KMS-11 (cell line): Measurements from ENCODE around the gene ASB6.
A peak's percentile ranks its signal among the peaks of the same experiment; 100 is the strongest.

Experiments used
- H2AFZ ChIP-seq: fragments of 200-600 bp; sonication (generic); 2 replicates; pipeline ENCODE4 v1.6.1; 2016; ENCODE audit warnings: antibody characterized with exemption, mixed run types, low read depth
- H3K27ac ChIP-seq: fragments of 200-600 bp; sonication (generic); 2 replicates; pipeline ENCODE4 v1.6.1; 2016; ENCODE audit warnings: mild to moderate bottlenecking, mixed run types
- H3K27me3 ChIP-seq: fragments of 200-600 bp; sonication (generic); 2 replicates; pipeline ENCODE4 v1.6.1; 2017; ENCODE audit warnings: mild to moderate bottlenecking, low read depth, mixed run types, moderate library complexity; ENCODE audit not compliant: insufficient read depth
- H3K36me3 ChIP-seq: fragments of 200-600 bp; sonication (generic); 2 replicates; pipeline ENCODE4 v1.6.1; 2017; ENCODE audit warnings: mild to moderate bottlenecking, mixed run types; ENCODE audit not compliant: insufficient read depth
- H3K4me1 ChIP-seq: fragments of 200-600 bp; sonication (generic); 2 replicates; pipeline ENCODE4 v1.6.1; 2016; ENCODE audit warnings: mild to moderate bottlenecking, low read depth, mixed run types; ENCODE audit not compliant: poor library complexity, severe bottlenecking
- H3K4me2 ChIP-seq: fragments of 200-600 bp; sonication (generic); 2 replicates; pipeline ENCODE4 v1.7.0; 2016; ENCODE audit warnings: mild to moderate bottlenecking, mixed run types
- H3K4me3 ChIP-seq: fragments of 200-600 bp; sonication (generic); IDR thresholded peaks from 2 replicates; pipeline ENCODE4 v1.6.1; 2017; ENCODE audit warnings: low read depth, low read length, mixed read lengths; ENCODE audit not compliant: insufficient read depth
- H3K79me2 ChIP-seq: fragments of 200-600 bp; sonication (generic); 2 replicates; pipeline ENCODE4 v1.6.1; 2016; ENCODE audit warnings: low read depth, mixed run types; ENCODE audit not compliant: insufficient read depth
- H3K9ac ChIP-seq: fragments of 200-600 bp; sonication (generic); 2 replicates; pipeline ENCODE4 v1.6.1; 2016; ENCODE audit warnings: mild to moderate bottlenecking, mixed run types
- H4K20me1 ChIP-seq: fragments of 200-600 bp; sonication (generic); 2 replicates; pipeline ENCODE4 v1.6.1; 2016; ENCODE audit warnings: mild to moderate bottlenecking, mixed run types; ENCODE audit not compliant: insufficient read depth
- TF ChIP-seq, protein P1 (sequence below): fragments of 200-600 bp; sonication (generic); conservative IDR thresholded peaks from 2 replicates; pipeline ENCODE4 v1.6.1; 2017; ENCODE audit warnings: low read depth, mild to moderate bottlenecking, antibody characterized with exemption, low read length, moderate library complexity, mixed read lengths

The ASB6 gene

DNA sequence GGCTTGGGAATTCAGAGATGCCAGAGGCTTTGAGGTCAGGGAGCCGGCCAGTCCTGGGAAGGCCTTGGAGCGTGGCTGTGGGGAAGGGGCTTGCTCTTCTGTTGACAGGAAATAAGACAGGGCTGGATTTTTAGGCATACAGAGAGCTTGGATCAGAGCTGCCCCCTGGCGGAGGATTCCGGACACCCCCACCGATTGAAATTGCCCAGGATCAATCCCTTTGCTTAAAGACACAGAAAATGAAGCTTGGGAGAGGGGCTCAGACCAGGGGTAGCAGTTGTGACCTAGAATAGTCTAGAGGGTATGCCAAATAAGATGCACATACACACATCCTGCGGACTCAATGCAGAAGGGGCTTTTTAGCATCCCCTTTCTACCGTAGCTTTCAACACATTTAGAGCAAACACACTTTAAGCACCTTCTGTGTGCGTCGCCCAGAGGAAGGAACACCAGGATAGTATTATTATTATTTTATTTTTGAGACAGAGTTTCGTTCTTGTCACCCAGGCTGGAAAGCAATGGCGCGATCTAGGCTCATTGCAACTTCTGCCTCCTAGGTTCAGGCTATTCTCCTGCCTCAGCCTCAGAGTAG is 17.7 kb downstream of the ASB6 start:
- H3K79me2 ChIP-seq = peaks cover 33% of the 10 kb centered on the region
- TF ChIP-seq, protein P1, sequence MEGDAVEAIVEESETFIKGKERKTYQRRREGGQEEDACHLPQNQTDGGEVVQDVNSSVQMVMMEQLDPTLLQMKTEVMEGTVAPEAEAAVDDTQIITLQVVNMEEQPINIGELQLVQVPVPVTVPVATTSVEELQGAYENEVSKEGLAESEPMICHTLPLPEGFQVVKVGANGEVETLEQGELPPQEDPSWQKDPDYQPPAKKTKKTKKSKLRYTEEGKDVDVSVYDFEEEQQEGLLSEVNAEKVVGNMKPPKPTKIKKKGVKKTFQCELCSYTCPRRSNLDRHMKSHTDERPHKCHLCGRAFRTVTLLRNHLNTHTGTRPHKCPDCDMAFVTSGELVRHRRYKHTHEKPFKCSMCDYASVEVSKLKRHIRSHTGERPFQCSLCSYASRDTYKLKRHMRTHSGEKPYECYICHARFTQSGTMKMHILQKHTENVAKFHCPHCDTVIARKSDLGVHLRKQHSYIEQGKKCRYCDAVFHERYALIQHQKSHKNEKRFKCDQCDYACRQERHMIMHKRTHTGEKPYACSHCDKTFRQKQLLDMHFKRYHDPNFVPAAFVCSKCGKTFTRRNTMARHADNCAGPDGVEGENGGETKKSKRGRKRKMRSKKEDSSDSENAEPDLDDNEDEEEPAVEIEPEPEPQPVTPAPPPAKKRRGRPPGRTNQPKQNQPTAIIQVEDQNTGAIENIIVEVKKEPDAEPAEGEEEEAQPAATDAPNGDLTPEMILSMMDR = peak; percentile 90
- H3K4me1 ChIP-seq = peaks cover 33% of the 10 kb centered on the region
- H3K9ac ChIP-seq = no peak overlapping the region
- no peak overlapping the region for H3K4me2 ChIP-seq
- H3K27ac ChIP-seq = no peak overlapping the region
- H2AFZ ChIP-seq = peak overlapping the region; percentile 17; the same call in 1 of the 2 replicates
- H4K20me1 ChIP-seq = 0 out of 2 replicates have a peak, but pooled peaks cover 6% of the 10 kb centered on the region
- no peaks in the 10 kb centered on the region for H3K36me3 ChIP-seq
- no peaks in the 10 kb centered on the region for H3K27me3 ChIP-seq
- no peak overlapping the region for H3K4me3 ChIP-seq

DNA sequence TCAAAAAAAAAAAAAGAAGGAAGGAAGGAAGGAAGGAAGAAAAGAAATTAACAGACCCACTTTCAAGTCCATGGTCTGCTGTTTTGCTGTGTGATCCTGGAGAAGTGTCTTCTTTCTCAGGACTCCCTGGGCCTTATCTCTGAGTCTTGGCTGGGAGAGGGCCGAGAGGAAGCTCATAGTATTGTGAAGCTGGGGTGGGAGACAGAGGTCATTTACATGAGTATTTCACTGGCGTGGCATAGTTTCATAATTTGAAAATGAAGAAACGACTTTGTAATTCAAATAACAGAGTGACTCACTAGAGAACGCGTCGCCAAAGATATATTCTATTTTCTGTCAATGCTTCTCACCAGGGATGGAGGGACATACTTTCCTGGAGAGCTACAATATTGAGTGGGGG is 18.6 kb downstream of the ASB6 start:
- Histone ChIP-seq H3K27ac (no peak overlapping the region), H3K79me2 (peaks cover 23% of the 10 kb centered on the region), H3K36me3 (no peaks in the 10 kb centered on the region), H4K20me1 (no peaks in the 10 kb centered on the region), H3K4me1 (peaks cover 24% of the 10 kb centered on the region), H3K9ac (no peak overlapping the region), H3K4me3 (no peak overlapping the region), H3K27me3 (no peaks in the 10 kb centered on the region), H3K4me2 (no peak overlapping the region), H2AFZ (no peak overlapping the region)
- TF ChIP-seq, protein P1 = no peak

DNA sequence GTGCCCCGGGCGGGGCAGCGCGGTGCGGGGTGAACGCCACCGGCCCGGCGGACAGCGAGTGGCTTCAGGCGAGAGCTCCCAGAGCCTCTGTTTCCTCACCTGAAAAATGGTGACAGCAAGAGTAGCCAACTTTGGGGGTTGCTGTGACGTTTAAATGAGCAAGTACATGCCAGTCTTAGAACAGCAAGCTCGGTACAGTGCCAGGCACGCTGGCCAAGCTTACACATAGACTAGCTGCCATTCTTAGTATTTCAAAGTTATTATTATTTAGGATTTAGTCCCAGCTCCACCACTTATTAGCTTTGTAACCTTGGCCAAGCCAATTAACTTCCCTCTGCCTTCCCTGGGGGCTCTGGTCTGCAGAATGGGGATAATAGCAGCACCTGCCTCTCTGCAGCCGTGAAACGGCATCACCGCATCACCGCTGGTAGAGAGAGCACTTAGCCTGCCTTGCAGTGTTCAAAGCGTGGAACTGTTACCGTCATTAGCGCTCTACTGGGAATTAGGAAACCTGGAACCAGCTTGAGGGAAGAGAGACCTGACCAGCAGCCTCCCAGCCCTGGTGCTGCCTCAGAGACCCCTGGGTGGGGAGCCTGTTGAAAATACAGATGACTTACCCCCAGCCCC is 21.2 kb downstream of the ASB6 start, which contains the start of gene C9orf50:
C9orf50 (minus strand) TSS at position 433 of the 627 bp plus-strand sequence. CDS start 527 bp downstream, outside the sequence.
- no peak within 1 kb of the TSS for H3K27ac ChIP-seq

DNA sequence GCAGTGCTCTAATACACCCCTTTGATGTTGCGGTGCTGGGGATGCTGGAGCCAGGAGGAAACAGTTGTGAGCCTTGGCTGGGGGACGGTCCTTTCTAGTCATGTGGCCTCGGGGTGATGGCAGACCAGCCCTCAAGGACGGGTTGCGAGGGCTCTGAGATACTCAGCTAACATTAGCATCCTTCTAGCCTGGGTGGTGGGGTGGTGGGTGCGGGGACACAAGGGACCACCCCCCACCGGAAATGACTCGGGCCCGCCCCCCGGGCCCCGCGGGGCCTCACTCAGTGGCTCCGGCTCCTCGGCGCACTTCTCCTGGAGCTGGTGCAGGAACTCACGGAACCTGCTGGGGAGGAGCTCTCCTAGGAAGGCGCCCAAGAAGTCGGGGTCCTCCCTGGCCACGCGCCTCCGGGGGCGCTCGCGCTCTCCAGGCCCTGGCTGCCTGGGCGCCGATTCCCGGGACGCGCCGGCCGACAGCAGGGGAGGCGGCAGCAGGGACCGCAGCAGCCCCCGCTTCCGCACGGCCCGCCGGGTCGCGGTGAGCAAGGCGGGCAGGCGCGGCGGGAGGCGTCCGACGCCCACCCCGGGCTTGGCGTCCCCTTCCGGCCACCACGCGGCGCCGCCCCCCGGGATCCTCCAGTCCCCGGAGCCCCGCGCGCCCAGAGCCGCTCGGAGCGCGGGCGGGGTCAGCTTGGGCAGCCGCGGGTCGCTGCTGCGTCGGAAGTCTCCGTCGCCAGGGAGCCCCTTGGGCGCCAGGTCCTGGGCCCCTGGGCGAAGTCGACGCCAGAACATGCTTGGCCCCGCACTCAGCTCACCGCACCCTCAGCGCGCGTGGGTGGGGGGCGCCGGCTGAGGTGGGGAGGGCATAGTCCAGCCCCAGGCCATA is 21.9 kb downstream of the ASB6 start:
- H2AFZ ChIP-seq = no peak overlapping the region
- H3K4me2 ChIP-seq = no peak overlapping the region

More for the DNA sequence above, 21.2 kb downstream of the ASB6 start, which contains the start of gene C9orf50:
- Histone ChIP-seq H2AFZ (no peak within 1 kb of the TSS), H3K36me3 (no peaks in the 10 kb centered on the region), H3K79me2 (no peaks in the 10 kb centered on the region), H3K9ac (no peak within 1 kb of the TSS), H3K27me3 (no peaks in the 10 kb centered on the region), H3K4me2 (no peak within 1 kb of the TSS), H4K20me1 (no peaks in the 10 kb centered on the region), H3K4me1 (peaks cover 19% of the 10 kb centered on the region), H3K4me3 (no peak within 1 kb of the TSS)
- TF ChIP-seq, protein P1 = no peak

More for the DNA sequence above, 21.9 kb downstream of the ASB6 start:
- Histone ChIP-seq H3K9ac (no peak overlapping the region), H4K20me1 (no peaks in the 10 kb centered on the region), H3K36me3 (no peaks in the 10 kb centered on the region), H3K27ac (no peak overlapping the region), H3K79me2 (no peaks in the 10 kb centered on the region), H3K4me1 (peaks cover 14% of the 10 kb centered on the region), H3K27me3 (no peaks in the 10 kb centered on the region), H3K4me3 (no peak overlapping the region)
- TF ChIP-seq, protein P1 = no peak
